HCT116 (cell line): ENCODE results near the gene NMB. TPM values are rescaled to one million over a fixed set of nuclear protein-coding genes. Genes with fewer than 3 reads are reported as not detected.

Experiments
- ATAC-seq: fragments of 200-7000 bp; cut with Tn5 transposase; 2 replicates; pipeline ENCODE4 v1.9.1; 2020; ENCODE audit warnings: mild to moderate bottlenecking, moderate library complexity
- BruUV-seq: library from RNA; stranded (reverse); fragments of 400-500 nt; replicated peaks from 2 replicates; lab custom pipeline; 2021; lab: Mats Ljungman, UMichigan
- CTCF ChIA-PET: fragments of 300-600 bp; sonication (Branson Sonifier 250); formaldehyde crosslinking; loops from one replicate; lab custom pipeline; 2021; ENCODE audit warnings: antibody characterized with exemption; lab: Charles Lee
- POLR2A ChIA-PET: fragments of 300-600, 350-600 bp; sonication (Branson Sonifier 250); formaldehyde crosslinking; loops from one replicate; lab custom pipeline; 2021; ENCODE audit warnings: antibody characterized with exemption; lab: Charles Lee
- RAD21 ChIA-PET, 2 experiments: fragments of 300-600 bp; sonication (Branson Sonifier 250); formaldehyde crosslinking; loops; one replicate each; lab custom pipeline; 2023; ENCODE audit warnings: low total read pairs in 2 of 2; ENCODE audit not compliant: uncharacterized antibody in 2 of 2, unreplicated experiment in 2 of 2, low non-redundant PET in 1 of 2; lab: Charles Lee
- DNase-seq: peaks from one replicate; pipeline ENCODE4 v3.0.0-alpha.2; 2010; ENCODE audit warnings: low read depth, low spot score
- H2AFZ ChIP-seq: fragments of 200-600 bp; shearing (Covaris generic), sonication (generic); 2 replicates; pipeline ENCODE4 v1.6.1; 2017; ENCODE audit warnings: low read depth, mixed run types, mixed read lengths, antibody characterized with exemption, low read length; ENCODE audit not compliant: poor library complexity, severe bottlenecking
- H3K27ac ChIP-seq: 2 replicates; pipeline ENCODE4 v1.5.1; 2012; ENCODE audit warnings: low read depth, low read length
- H3K27me3 ChIP-seq: fragments of 200-600 bp; sonication (generic); 2 replicates; pipeline ENCODE4 v1.6.1; 2016; ENCODE audit warnings: mixed run types, low read length, mixed read lengths; ENCODE audit not compliant: insufficient read depth
- H3K36me3 ChIP-seq, 2 experiments: fragments of 200-500 bp in 1 of 2; fragments of 200-600 bp in 1 of 2; sonication (Bioruptor generic) in 1 of 2; sonication (generic) in 1 of 2; 2 replicates each; pipeline versions ENCODE4 v1.5.1 to v1.6.1; 2014 to 2016; ENCODE audit warnings: low read length in 2 of 2, inconsistent platforms in 1 of 2, mixed read lengths in 1 of 2, mixed run types in 1 of 2; ENCODE audit not compliant: insufficient read depth in 2 of 2, control insufficient read depth in 1 of 2
- H3K4me1 ChIP-seq, 2 experiments: fragments of 200-600 bp in 1 of 2; sonication (generic) in 1 of 2; 2 replicates each; pipeline versions ENCODE4 v1.5.1 to v1.6.1; 2012 to 2017; ENCODE audit warnings: low read length in 2 of 2, inconsistent platforms in 1 of 2, mild to moderate bottlenecking in 1 of 2, mixed read lengths in 1 of 2, mixed run types in 1 of 2, moderate library complexity in 1 of 2; ENCODE audit not compliant: insufficient read depth in 2 of 2, control insufficient read depth in 1 of 2
- H3K4me2 ChIP-seq: fragments of 200-600 bp; sonication (generic); 2 replicates; pipeline ENCODE4 v1.6.1; 2017; ENCODE audit warnings: mixed run types, low read length, mixed read lengths
- H3K4me3 ChIP-seq, 2 experiments: fragments of 200-600 bp in 1 of 2; sonication (generic) in 1 of 2; replicated peaks in 1 of 2; 2 replicates each; pipeline ENCODE4 v1.5.1; 2011 to 2016; ENCODE audit warnings: low read length in 2 of 2, control low read depth in 1 of 2, low read depth in 1 of 2, mild to moderate bottlenecking in 1 of 2, mixed read lengths in 1 of 2, mixed run types in 1 of 2
- H3K79me2 ChIP-seq: fragments of 200-600 bp; sonication (generic); 2 replicates; pipeline ENCODE4 v1.6.1; 2017; ENCODE audit warnings: mild to moderate bottlenecking, mixed run types, low read length, moderate library complexity, mixed read lengths; ENCODE audit not compliant: insufficient read depth
- H3K9ac ChIP-seq: fragments of 200-600 bp; sonication (generic); 2 replicates; pipeline ENCODE4 v1.6.1; 2016; ENCODE audit warnings: low read length, mixed read lengths
- H3K9me2 ChIP-seq: fragments of 200-600 bp; sonication (generic), shearing (Covaris generic); 2 replicates; pipeline ENCODE4 v1.6.1; 2017; ENCODE audit warnings: mixed run types, mild to moderate bottlenecking, moderate library complexity; ENCODE audit not compliant: insufficient read depth
- H3K9me3 ChIP-seq, 2 experiments: fragments of 200-500 bp in 1 of 2; fragments of 200-600 bp in 1 of 2; sonication (Bioruptor generic) in 1 of 2; sonication (generic) in 1 of 2; 2 replicates each; pipeline ENCODE4 v1.6.1; 2014 to 2017; ENCODE audit warnings: low read length in 2 of 2, mixed read lengths in 2 of 2, inconsistent platforms in 1 of 2, low read depth in 1 of 2, mild to moderate bottlenecking in 1 of 2, mixed run types in 1 of 2, moderate library complexity in 1 of 2; ENCODE audit not compliant: control insufficient read depth in 1 of 2, insufficient read depth in 1 of 2
- H4K20me1 ChIP-seq: fragments of 200-600 bp; sonication (generic), shearing (Covaris generic); 2 replicates; pipeline ENCODE4 v1.6.1; 2017; ENCODE audit warnings: mixed run types, mild to moderate bottlenecking, moderate library complexity; ENCODE audit not compliant: insufficient read depth
- CBX3 ChIP-seq: IDR thresholded peaks from 2 replicates; pipeline ENCODE4 v1.6.1; 2012; ENCODE audit warnings: low read depth
- CEBPB ChIP-seq: IDR thresholded peaks from 2 replicates; pipeline ENCODE4 v1.6.1; 2012; ENCODE audit warnings: low read depth
- EZH2 ChIP-seq: fragments of 200-600 bp; sonication (generic); IDR thresholded peaks from 2 replicates; pipeline ENCODE4 v1.6.1; 2017; ENCODE audit warnings: antibody characterized with exemption, mixed run types
- EZH2phosphoT487 ChIP-seq: fragments of 200-600 bp; IDR thresholded peaks from 2 replicates; pipeline ENCODE4 v1.6.1; 2018; ENCODE audit warnings: antibody characterized with exemption, borderline replicate concordance
- FOSL1 ChIP-seq: IDR thresholded peaks from 2 replicates; pipeline ENCODE4 v1.6.1; 2012; ENCODE audit warnings: low read depth
- MAX ChIP-seq: IDR thresholded peaks from 2 replicates; pipeline ENCODE4 v1.6.1; 2012
- POLR2A ChIP-seq: IDR thresholded peaks from 2 replicates; pipeline ENCODE4 v1.7.0; 2011; ENCODE audit warnings: borderline replicate concordance; ENCODE audit not compliant: insufficient read depth, insufficient read length; ENCODE audit errors: extremely low read depth
- POLR2AphosphoS5 ChIP-seq: IDR thresholded peaks from 2 replicates; pipeline ENCODE4 v1.6.1; 2011; ENCODE audit warnings: mild to moderate bottlenecking, low read depth, low read length, moderate library complexity
- SRF ChIP-seq: IDR thresholded peaks from 2 replicates; pipeline ENCODE4 v1.6.1; 2012; ENCODE audit warnings: low read depth
- intact Hi-C: fragments of 100-400 bp; cut with micrococcal nuclease; formaldehyde crosslinking; loops from 2 replicates; pipeline ENCODE4 v1.10.0; 2022
- total RNA-seq: library from RNA; stranded (reverse); gene quantifications from one replicate; pipeline ENCODE4 v1.2.1, GENCODE V29; 2021; ENCODE audit not compliant: unreplicated experiment
- TF ChIP-seq, protein P1 (sequence below): IDR thresholded peaks from 2 replicates; pipeline ENCODE4 v1.6.1; 2012; ENCODE audit warnings: low read depth
- TF ChIP-seq, protein P2 (sequence below): IDR thresholded peaks from 2 replicates; pipeline ENCODE4 v1.6.1; 2011; ENCODE audit warnings: mild to moderate bottlenecking, low read length, moderate library complexity; ENCODE audit not compliant: insufficient replicate concordance; ENCODE audit errors: extremely low read depth

The NMB gene
- total RNA-seq, 1 experiment from 2014 or later: 9.8 TPM

DNA sequence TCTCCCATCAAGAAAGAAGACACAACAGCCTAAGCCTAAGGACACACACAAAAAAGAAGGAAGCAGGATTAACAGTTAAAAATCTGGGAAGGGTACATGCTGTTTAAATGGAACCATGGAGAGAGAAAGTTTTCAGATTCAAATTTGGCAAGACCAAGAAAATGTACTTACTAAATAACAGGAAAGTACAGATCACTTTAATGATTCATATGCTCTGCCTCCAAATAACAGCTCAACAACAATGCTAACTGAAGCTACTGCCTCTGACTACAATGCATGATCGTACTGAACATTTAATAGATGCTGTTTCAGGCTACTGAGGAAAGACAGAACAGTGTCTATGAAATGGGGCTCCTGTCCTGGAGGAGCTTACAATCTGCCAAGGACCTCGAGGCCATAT, 8.4 kb upstream of the NMB start (continued):
- TF ChIP-seq EZH2 (no peak), SRF (no peak)
- TF ChIP-seq, all 23 proteins: peak for 0

- intact Hi-C loops: no loop called here
- Histone ChIP-seq H4K20me1 (no peaks in the 10 kb centered on the region), H3K27ac (no peak overlapping the region), H3K9ac (no peak overlapping the region), H3K4me3 (no peak overlapping the region), H2AFZ (no peak overlapping the region), H3K36me3 (peaks cover 2 to 6% of the 10 kb centered on the region in 2 experiments; a peak in 1 of 4 replicates), H3K4me2 (no peak overlapping the region), H3K79me2 (no peaks in the 10 kb centered on the region), H3K9me3 (no peaks in the 10 kb centered on the region), H3K27me3 (no peaks in the 10 kb centered on the region), H3K9me2 (no peaks in the 10 kb centered on the region), H3K4me1 (peaks cover 10 to 21% of the 10 kb centered on the region in 2 experiments; a peak in 3 of 4 replicates)
- RAD21 ChIA-PET: interaction anchor here in 1 of 2 experiments (0.7 kb wide), 1 partner anchor 52 kb away, joined by 3 read pairs; no protein-coding TSS in a partner anchor
- TF ChIP-seq MAX: no peak
- TF ChIP-seq POLR2AphosphoS5: no peak
- TF ChIP-seq, protein P1, sequence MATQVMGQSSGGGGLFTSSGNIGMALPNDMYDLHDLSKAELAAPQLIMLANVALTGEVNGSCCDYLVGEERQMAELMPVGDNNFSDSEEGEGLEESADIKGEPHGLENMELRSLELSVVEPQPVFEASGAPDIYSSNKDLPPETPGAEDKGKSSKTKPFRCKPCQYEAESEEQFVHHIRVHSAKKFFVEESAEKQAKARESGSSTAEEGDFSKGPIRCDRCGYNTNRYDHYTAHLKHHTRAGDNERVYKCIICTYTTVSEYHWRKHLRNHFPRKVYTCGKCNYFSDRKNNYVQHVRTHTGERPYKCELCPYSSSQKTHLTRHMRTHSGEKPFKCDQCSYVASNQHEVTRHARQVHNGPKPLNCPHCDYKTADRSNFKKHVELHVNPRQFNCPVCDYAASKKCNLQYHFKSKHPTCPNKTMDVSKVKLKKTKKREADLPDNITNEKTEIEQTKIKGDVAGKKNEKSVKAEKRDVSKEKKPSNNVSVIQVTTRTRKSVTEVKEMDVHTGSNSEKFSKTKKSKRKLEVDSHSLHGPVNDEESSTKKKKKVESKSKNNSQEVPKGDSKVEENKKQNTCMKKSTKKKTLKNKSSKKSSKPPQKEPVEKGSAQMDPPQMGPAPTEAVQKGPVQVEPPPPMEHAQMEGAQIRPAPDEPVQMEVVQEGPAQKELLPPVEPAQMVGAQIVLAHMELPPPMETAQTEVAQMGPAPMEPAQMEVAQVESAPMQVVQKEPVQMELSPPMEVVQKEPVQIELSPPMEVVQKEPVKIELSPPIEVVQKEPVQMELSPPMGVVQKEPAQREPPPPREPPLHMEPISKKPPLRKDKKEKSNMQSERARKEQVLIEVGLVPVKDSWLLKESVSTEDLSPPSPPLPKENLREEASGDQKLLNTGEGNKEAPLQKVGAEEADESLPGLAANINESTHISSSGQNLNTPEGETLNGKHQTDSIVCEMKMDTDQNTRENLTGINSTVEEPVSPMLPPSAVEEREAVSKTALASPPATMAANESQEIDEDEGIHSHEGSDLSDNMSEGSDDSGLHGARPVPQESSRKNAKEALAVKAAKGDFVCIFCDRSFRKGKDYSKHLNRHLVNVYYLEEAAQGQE: no peak
- TF ChIP-seq FOSL1: no peak
- TF ChIP-seq EZH2phosphoT487: no peak
- no peak for TF ChIP-seq CEBPB
- TF ChIP-seq POLR2A: no peak
- TF ChIP-seq, protein P2, sequence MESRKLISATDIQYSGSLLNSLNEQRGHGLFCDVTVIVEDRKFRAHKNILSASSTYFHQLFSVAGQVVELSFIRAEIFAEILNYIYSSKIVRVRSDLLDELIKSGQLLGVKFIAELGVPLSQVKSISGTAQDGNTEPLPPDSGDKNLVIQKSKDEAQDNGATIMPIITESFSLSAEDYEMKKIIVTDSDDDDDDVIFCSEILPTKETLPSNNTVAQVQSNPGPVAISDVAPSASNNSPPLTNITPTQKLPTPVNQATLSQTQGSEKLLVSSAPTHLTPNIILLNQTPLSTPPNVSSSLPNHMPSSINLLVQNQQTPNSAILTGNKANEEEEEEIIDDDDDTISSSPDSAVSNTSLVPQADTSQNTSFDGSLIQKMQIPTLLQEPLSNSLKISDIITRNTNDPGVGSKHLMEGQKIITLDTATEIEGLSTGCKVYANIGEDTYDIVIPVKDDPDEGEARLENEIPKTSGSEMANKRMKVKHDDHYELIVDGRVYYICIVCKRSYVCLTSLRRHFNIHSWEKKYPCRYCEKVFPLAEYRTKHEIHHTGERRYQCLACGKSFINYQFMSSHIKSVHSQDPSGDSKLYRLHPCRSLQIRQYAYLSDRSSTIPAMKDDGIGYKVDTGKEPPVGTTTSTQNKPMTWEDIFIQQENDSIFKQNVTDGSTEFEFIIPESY: no peak
- no peak for TF ChIP-seq CBX3
- DNase-seq: no peak
- no TSS peak for BruUV-seq
- no peak for ATAC-seq
- CTCF ChIA-PET: no interaction called here
- POLR2A ChIA-PET: no interaction called here
Measured at GRCh38 chr15:84661001-84661400, 3.0 kb upstream of the NMB start.
